ENCODE data around the gene PPP1R10. TPM values are rescaled to one million over a fixed set of nuclear protein-coding genes. Genes with fewer than 3 reads are reported as not detected.
A peak's percentile ranks its signal among the peaks of the same experiment; 100 is the strongest.

The PPP1R10 gene
- polyA plus RNA-seq, 1 donor = 37.0 TPM

GRCh38 chr6:30618270-30618797 is 1.3 kb upstream of the PPP1R10 start:
- DNase-seq = no peak

GRCh38 chr6:30617565-30618269 is 674 bp upstream of the PPP1R10 start, which contains the start of gene MRPS18B:
TSS of gene MRPS18B (plus strand) at chr6:30617840. CDS start at chr6:30617866, 26 bp downstream.
- DNase-seq = peak; percentile 99

GRCh38 chr6:30615958-30616810 is 859 bp downstream of the PPP1R10 start:
- peak; percentile 57 for DNase-seq

- DNase-seq = peak; percentile 87
Observed at GRCh38 chr6:30615219-30615957, 1.7 kb downstream of the PPP1R10 start.

GRCh38 chr6:30614843-30615218 is 2.2 kb downstream of the PPP1R10 start:
- DNase-seq = peak; percentile 96

- DNase-seq = no peak
Observed at GRCh38 chr6:30614044-30614842, 2.8 kb downstream of the PPP1R10 start.

- DNase-seq = no peak
Observed at GRCh38 chr6:30613251-30614043, 3.6 kb downstream of the PPP1R10 start.

- no peak for DNase-seq
Observed at GRCh38 chr6:30612687-30613248, 4.3 kb downstream of the PPP1R10 start.

- no peak for DNase-seq
Observed at GRCh38 chr6:30612213-30612612, 4.8 kb downstream of the PPP1R10 start.

- DNase-seq = no peak
Observed at GRCh38 chr6:30611856-30612194, 5.2 kb downstream of the PPP1R10 start.

- no peak for DNase-seq
Observed at GRCh38 chr6:30611150-30611855, 5.7 kb downstream of the PPP1R10 start.

GRCh38 chr6:30610065-30610464 is 7.0 kb downstream of the PPP1R10 start:
- no peak for DNase-seq

GRCh38 chr6:30603961-30604360 is 13.1 kb downstream of the PPP1R10 start:
- no peak for DNase-seq

GRCh38 chr6:30601815-30602641 is 15.0 kb downstream of the PPP1R10 start:
- no peak for DNase-seq

- no peak for DNase-seq
Observed at GRCh38 chr6:30601436-30601814, 15.6 kb downstream of the PPP1R10 start.

GRCh38 chr6:30600451-30600961 is 16.5 kb downstream of the PPP1R10 start:
- DNase-seq = no peak

- no peak for DNase-seq
Observed at GRCh38 chr6:30599625-30600324, 17.3 kb downstream of the PPP1R10 start.

- DNase-seq = no peak
Observed at GRCh38 chr6:30598912-30599624, 18.0 kb downstream of the PPP1R10 start.

All from hindlimb muscle (tissue), 1 donor.